ENCODE measurements around the gene OR13J1. TPM values are rescaled to one million over a fixed set of nuclear protein-coding genes. Genes with fewer than 3 reads are reported as not detected.

Gene OR13J1
- total and polyA plus RNA-seq, 4 donors, result not detected

DNA sequence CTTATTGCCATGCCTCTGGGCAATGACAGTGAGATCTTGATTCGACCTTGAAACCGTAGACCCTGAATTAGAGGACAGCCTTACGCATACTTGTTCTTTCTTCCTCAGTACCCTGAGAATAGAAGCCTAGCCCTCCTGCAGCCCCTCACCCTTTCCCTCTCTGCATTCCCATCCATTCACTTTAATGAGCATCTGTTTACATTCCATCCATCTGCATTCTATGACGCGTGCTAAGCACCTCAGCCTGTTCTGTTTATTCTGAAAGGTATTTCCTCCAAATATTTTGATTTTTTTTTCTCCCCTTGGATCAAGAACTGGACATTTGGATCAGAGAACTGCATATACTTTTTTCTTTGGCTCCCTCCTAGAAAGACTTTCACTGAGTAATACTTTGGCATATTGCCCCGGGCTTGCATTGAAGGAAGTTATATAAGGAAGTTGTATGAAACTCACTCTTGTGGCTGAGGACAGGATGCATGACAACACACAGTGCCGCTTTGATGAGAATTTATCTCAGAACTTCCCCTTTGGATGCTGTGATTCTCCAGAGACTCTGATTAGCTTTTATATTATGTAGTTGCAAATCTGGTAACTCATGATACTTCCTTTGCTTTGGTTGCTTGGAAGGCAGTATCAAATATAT lies 25.5 kb downstream of the OR13J1 start:
- Histone ChIP-seq H3K27me3 (ENCODE audit: control insufficient read depth in 1 of 2, insufficient read depth in 2 of 2, low read length in 1 of 2) (no peaks in the 10 kb centered on the region), H3K36me3 (ENCODE audit: control insufficient read depth in 1 of 2, insufficient read depth in 2 of 2, low read length in 1 of 2) (peaks cover 0 to 4% of the 10 kb centered on the region in 2 donors), H3K9me3 (ENCODE audit: control insufficient read depth, low read length) (no peaks in the 10 kb centered on the region), H3K4me1 (ENCODE audit: control insufficient read depth in 1 of 2, insufficient read depth in 2 of 2, low read length in 2 of 2) (no peaks in the 10 kb centered on the region), H3K4me3 (ENCODE audit: low read length in 2 of 2) (no peak overlapping the region), H3K27ac (ENCODE audit: low read depth in 1 of 2, low read length in 2 of 2) (no peak overlapping the region)
- DNase-seq (no peak), ATAC-seq (ENCODE audit: low FRiP score) (peak; percentile 69)
- WGBS, 2 donors, result 16 to 17% methylated on average over 7 of the region's 7 CpGs
- intact Hi-C loops (cut with DNase I), result no loop called here

DNA sequence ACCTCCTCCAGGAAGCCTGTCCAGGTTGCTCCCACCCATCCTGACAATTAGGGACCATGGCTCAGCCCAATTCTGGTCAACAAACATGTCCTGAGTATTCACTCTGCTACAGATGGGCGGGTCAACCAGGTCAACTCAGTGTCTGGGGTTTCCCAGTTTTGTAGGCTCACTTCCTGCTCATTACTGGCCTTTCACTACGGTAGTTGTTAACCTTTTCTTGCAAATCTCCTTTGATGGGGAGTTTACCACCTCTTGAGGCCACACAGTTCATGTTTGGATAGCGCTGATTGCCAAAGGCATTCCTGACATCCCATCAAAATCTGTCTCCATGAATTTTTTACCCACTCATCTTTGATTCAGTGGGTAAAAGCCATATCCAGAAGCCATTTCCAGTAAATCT lies 27.4 kb downstream of the OR13J1 start:
- WGBS, 2 donors, result 93 to 95% methylated on average over 3 of the region's 3 CpGs
- DNase-seq (no peak), ATAC-seq (ENCODE audit: low FRiP score) (no peak)
- peaks cover 0 to 4% of the 10 kb centered on the region in 2 donors for H3K36me3 ChIP-seq (ENCODE audit: control insufficient read depth in 1 of 2, insufficient read depth in 2 of 2, low read length in 1 of 2)
- no peak overlapping the region for H3K4me3 ChIP-seq (ENCODE audit: low read length in 2 of 2)
- no peaks in the 10 kb centered on the region for H3K4me1 ChIP-seq (ENCODE audit: control insufficient read depth in 1 of 2, insufficient read depth in 2 of 2, low read length in 2 of 2)
- H3K27me3 ChIP-seq (ENCODE audit: control insufficient read depth in 1 of 2, insufficient read depth in 2 of 2, low read length in 1 of 2), result no peaks in the 10 kb centered on the region
- H3K9me3 ChIP-seq (ENCODE audit: control insufficient read depth, low read length), result no peaks in the 10 kb centered on the region
- H3K27ac ChIP-seq (ENCODE audit: low read depth in 1 of 2, low read length in 2 of 2), result no peak overlapping the region
- intact Hi-C loops (cut with DNase I), result no loop called here

DNA sequence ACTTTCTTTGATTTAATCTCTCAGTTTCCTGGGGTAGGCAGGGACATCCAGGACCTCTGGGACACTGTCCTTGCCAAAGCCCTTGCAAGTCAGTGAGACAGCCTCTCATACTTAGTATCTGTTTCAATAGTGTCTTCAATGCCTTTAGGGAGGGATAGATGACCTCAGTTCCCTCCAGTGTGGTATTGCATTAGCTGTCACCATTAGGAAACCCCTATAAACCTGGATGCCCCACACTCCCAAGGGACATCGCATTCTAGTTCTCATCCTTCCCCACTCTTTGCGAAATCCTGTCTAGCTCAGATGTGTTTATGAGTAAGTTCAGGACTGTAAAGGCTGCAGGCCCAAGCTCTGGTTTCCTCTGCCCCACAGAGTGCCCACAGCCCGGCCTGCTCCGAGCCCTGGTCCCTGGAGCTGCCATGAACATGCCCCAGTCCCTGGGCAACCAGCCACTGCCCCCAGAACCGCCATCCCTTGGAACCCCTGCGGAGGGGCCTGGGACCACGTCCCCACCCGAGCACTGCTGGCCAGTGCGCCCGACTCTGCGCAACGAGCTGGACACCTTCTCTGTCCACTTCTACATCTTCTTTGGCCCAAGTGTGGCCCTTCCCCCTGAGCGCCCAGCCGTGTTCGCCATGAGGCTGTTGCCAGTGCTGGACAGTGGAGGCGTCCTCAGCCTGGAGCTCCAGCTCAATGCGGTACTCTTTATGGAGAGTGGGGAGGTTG lies 28.0 kb downstream of the OR13J1 start:
- DNase-seq (no peak), ATAC-seq (ENCODE audit: low FRiP score) (no peak)
- intact Hi-C loops (cut with DNase I), result no loop called here
- peaks cover 0 to 4% of the 10 kb centered on the region in 2 donors for H3K36me3 ChIP-seq (ENCODE audit: control insufficient read depth in 1 of 2, insufficient read depth in 2 of 2, low read length in 1 of 2)
- H3K9me3 ChIP-seq (ENCODE audit: control insufficient read depth, low read length), result no peaks in the 10 kb centered on the region
- no peaks in the 10 kb centered on the region for H3K27me3 ChIP-seq (ENCODE audit: control insufficient read depth in 1 of 2, insufficient read depth in 2 of 2, low read length in 1 of 2)
- no peaks in the 10 kb centered on the region for H3K4me1 ChIP-seq (ENCODE audit: control insufficient read depth in 1 of 2, insufficient read depth in 2 of 2, low read length in 2 of 2)
- no peak overlapping the region for H3K4me3 ChIP-seq (ENCODE audit: low read length in 2 of 2)
- 92% methylated on average over 17 of the region's 17 CpGs for WGBS, 2 donors
- no peak overlapping the region for H3K27ac ChIP-seq (ENCODE audit: low read depth in 1 of 2, low read length in 2 of 2)

DNA sequence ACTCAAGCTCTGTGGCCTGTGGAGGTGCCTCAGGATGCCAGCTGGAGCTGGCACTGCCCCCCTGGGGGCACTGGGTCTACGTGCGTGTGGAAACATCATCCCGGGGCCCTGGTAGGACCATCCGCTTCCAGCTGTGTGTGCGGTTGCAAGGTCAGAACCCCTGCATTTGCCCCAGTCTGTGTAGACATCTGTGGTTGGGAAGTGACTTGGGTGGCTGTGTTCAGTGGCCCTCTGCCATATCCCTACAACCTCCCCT lies 28.6 kb downstream of the OR13J1 start:
- intact Hi-C loops (cut with DNase I), result no loop called here
- ATAC-seq (ENCODE audit: low FRiP score) (peak; percentile 30), DNase-seq (no peak)
- 73 to 82% methylated on average over 5 of the region's 5 CpGs for WGBS, 2 donors
- no peak overlapping the region for H3K4me3 ChIP-seq (ENCODE audit: low read length in 2 of 2)
- H3K4me1 ChIP-seq (ENCODE audit: control insufficient read depth in 1 of 2, insufficient read depth in 2 of 2, low read length in 2 of 2), result no peaks in the 10 kb centered on the region
- peaks cover 0 to under 1% of the 10 kb centered on the region in 2 donors for H3K36me3 ChIP-seq (ENCODE audit: control insufficient read depth in 1 of 2, insufficient read depth in 2 of 2, low read length in 1 of 2)
- H3K27me3 ChIP-seq (ENCODE audit: control insufficient read depth in 1 of 2, insufficient read depth in 2 of 2, low read length in 1 of 2), result no peaks in the 10 kb centered on the region
- H3K27ac ChIP-seq (ENCODE audit: low read depth in 1 of 2, low read length in 2 of 2), result no peak overlapping the region
- H3K9me3 ChIP-seq (ENCODE audit: control insufficient read depth, low read length), result no peaks in the 10 kb centered on the region

DNA sequence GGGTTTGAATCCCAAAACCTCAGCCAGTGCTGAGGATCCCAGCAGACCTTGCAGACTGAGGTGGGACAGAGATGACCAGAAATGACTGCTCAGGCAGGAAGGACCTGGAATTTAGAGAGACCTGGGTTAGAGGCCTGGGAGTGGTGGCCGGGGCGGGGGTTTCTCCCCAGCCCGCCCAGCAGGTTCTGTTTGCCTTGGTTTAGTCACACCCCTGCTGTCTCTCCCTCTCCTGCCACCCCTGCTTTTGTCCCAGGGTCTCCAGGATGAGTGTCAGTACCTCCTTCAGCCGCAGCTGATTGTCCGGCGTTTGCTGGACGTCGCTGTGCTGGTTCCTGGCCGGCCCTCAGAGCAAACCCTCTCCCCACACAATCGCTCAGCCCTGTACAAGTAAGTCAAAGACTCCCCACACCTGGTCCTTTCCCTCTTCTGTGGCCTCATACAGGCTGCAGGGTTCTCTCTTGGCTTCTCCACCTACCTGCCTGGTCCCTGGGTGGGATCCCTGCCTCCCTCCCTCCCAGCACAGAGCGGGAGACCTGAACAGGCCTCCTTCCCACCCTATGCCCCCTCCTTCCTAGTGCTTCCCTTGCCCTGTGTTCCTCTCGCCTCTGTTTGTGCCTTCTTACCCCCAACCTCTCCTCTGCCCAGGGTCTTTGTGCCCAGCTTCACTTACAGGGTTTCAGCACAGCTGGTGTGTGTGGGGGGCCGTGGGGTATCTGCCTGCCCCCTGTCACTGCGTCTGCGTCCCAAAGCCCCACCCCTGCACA lies 29.1 kb downstream of the OR13J1 start:
- Histone ChIP-seq H3K27me3 (ENCODE audit: control insufficient read depth in 1 of 2, insufficient read depth in 2 of 2, low read length in 1 of 2) (no peaks in the 10 kb centered on the region), H3K4me3 (ENCODE audit: low read length in 2 of 2) (no peak overlapping the region), H3K27ac (ENCODE audit: low read depth in 1 of 2, low read length in 2 of 2) (no peak overlapping the region), H3K4me1 (ENCODE audit: control insufficient read depth in 1 of 2, insufficient read depth in 2 of 2, low read length in 2 of 2) (no peaks in the 10 kb centered on the region), H3K9me3 (ENCODE audit: control insufficient read depth, low read length) (no peaks in the 10 kb centered on the region), H3K36me3 (ENCODE audit: control insufficient read depth in 1 of 2, insufficient read depth in 2 of 2, low read length in 1 of 2) (no peaks in the 10 kb centered on the region)
- intact Hi-C loops (cut with DNase I), result no loop called here
- ATAC-seq (ENCODE audit: low FRiP score) (no peak), DNase-seq (no peak)
- WGBS, 2 donors, result 94% methylated on average over 12 to 15 of the region's 15 CpGs

DNA sequence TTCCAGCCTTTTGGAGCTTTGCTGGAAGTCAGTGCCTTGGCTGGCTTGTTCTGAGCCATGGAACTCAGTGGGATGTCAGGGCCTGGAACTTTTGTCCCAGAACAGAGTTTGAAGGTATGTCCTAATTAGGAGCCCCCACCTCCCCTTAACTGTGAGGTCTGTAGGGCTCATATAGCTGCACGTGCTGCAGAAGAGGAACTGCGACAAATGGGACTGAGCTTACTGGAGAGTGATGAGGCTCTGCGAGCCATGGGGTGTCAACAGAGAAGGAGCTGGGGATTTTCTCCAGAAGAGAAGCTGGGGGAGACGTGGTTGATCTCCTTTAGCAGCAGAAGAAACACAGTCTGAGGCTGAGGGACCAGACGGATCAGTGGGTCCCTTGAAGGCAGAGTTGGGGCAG lies 30.3 kb downstream of the OR13J1 start:
- 92 to 93% methylated on average over 5 of the region's 5 CpGs for WGBS, 2 donors
- ATAC-seq (ENCODE audit: low FRiP score), result no peak
- no peak for DNase-seq
- no peak overlapping the region for H3K27ac ChIP-seq (ENCODE audit: low read depth in 1 of 2, low read length in 2 of 2)
- H3K4me3 ChIP-seq (ENCODE audit: low read length in 2 of 2), result no peak overlapping the region
- H3K27me3 ChIP-seq (ENCODE audit: control insufficient read depth in 1 of 2, insufficient read depth in 2 of 2, low read length in 1 of 2), result no peaks in the 10 kb centered on the region
- no peaks in the 10 kb centered on the region for H3K4me1 ChIP-seq (ENCODE audit: control insufficient read depth in 1 of 2, insufficient read depth in 2 of 2, low read length in 2 of 2)
- H3K36me3 ChIP-seq (ENCODE audit: control insufficient read depth in 1 of 2, insufficient read depth in 2 of 2, low read length in 1 of 2), result no peaks in the 10 kb centered on the region
- intact Hi-C loops (cut with DNase I), result no loop called here
- H3K9me3 ChIP-seq (ENCODE audit: control insufficient read depth, low read length), result no peaks in the 10 kb centered on the region

DNA sequence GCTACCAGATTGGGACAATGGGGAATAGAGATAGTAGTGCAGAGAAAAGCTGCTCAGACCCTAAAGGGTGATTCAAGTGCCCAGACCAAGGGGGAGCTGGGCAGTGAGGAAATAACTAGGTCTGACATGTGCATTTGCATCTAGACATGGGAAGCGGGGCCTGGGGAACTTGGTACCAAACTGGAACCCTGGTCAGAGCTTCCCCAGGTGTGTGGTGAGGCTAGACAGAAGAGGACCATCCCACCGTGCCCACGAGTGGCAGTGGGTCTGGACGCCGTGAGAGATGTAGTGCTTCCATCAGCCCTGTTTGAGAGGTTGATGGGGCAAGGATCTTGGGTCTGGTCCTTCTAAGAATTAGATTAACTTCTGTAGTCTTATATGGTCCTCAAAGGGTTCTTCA lies 33.6 kb downstream of the OR13J1 start:
- 93 to 96% methylated on average over 5 of the region's 5 CpGs for WGBS, 2 donors
- Histone ChIP-seq H3K4me1 (ENCODE audit: control insufficient read depth in 1 of 2, insufficient read depth in 2 of 2, low read length in 2 of 2) (no peaks in the 10 kb centered on the region), H3K4me3 (ENCODE audit: low read length in 2 of 2) (no peak overlapping the region), H3K27me3 (ENCODE audit: control insufficient read depth in 1 of 2, insufficient read depth in 2 of 2, low read length in 1 of 2) (no peaks in the 10 kb centered on the region), H3K27ac (ENCODE audit: low read depth in 1 of 2, low read length in 2 of 2) (no peak overlapping the region), H3K9me3 (ENCODE audit: control insufficient read depth, low read length) (no peaks in the 10 kb centered on the region), H3K36me3 (ENCODE audit: control insufficient read depth in 1 of 2, insufficient read depth in 2 of 2, low read length in 1 of 2) (no peaks in the 10 kb centered on the region)
- DNase-seq (no peak), ATAC-seq (ENCODE audit: low FRiP score) (no peak)
- intact Hi-C loops (cut with DNase I), result no loop called here

DNA sequence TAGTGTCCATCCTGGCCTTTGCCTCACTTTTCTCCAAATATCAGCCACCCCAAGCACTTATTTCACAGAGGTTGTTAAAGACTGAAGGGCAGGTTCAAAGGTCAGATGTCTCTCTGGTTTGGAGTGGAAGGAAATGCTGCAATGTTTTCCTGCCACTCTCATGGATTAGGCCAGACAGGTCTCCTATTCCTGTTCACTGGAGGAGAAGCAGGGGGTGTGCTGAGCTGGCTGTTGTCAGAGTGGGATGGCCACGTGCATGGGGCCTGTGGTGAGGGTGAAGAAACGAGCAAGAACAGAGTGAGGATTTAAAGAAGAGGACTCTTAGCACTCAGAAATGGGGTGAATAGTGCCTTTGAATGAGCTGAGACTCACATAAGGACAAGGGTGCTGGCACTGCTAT lies 34.4 kb downstream of the OR13J1 start:
- no peak for DNase-seq
- ATAC-seq (ENCODE audit: low FRiP score), result no peak
- WGBS, 2 donors, result 92% methylated on average over 2 of the region's 2 CpGs
- intact Hi-C loops (cut with DNase I), result no loop called here
- no peaks in the 10 kb centered on the region for H3K27me3 ChIP-seq (ENCODE audit: control insufficient read depth in 1 of 2, insufficient read depth in 2 of 2, low read length in 1 of 2)
- no peak overlapping the region for H3K4me3 ChIP-seq (ENCODE audit: low read length in 2 of 2)
- no peaks in the 10 kb centered on the region for H3K36me3 ChIP-seq (ENCODE audit: control insufficient read depth in 1 of 2, insufficient read depth in 2 of 2, low read length in 1 of 2)
- no peaks in the 10 kb centered on the region for H3K9me3 ChIP-seq (ENCODE audit: control insufficient read depth, low read length)
- no peaks in the 10 kb centered on the region for H3K4me1 ChIP-seq (ENCODE audit: control insufficient read depth in 1 of 2, insufficient read depth in 2 of 2, low read length in 2 of 2)
- no peak overlapping the region for H3K27ac ChIP-seq (ENCODE audit: low read depth in 1 of 2, low read length in 2 of 2)

DNA sequence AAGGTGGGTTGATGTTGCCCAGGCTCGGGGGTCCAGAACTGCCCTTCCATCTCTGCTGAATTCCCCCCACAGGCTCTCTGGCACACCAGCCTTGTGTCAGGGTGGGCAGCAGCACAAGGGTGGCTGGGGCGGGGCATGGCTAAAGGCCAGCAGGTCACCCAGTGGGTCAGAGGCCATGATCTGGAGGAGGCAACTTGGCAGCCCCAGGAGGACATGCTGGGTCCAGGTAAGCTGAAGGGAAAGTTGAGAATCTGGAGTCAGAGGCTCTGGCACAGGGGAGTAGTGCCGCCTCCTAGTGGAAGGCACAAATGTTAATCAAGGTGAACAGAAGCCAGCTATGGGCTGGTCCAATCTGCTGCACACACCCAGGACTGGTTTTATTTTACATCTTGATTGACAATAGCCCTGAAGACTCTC lies 35.0 kb downstream of the OR13J1 start:
- no peaks in the 10 kb centered on the region for H3K27me3 ChIP-seq (ENCODE audit: control insufficient read depth in 1 of 2, insufficient read depth in 2 of 2, low read length in 1 of 2)
- H3K4me1 ChIP-seq (ENCODE audit: control insufficient read depth in 1 of 2, insufficient read depth in 2 of 2, low read length in 2 of 2), result no peaks in the 10 kb centered on the region
- no peak overlapping the region for H3K27ac ChIP-seq (ENCODE audit: low read depth in 1 of 2, low read length in 2 of 2)
- WGBS, 2 donors, result 90 to 91% methylated on average over 3 of the region's 3 CpGs
- DNase-seq (no peak), ATAC-seq (ENCODE audit: low FRiP score) (no peak)
- H3K36me3 ChIP-seq (ENCODE audit: control insufficient read depth in 1 of 2, insufficient read depth in 2 of 2, low read length in 1 of 2), result no peaks in the 10 kb centered on the region
- no peak overlapping the region for H3K4me3 ChIP-seq (ENCODE audit: low read length in 2 of 2)
- H3K9me3 ChIP-seq (ENCODE audit: control insufficient read depth, low read length), result no peaks in the 10 kb centered on the region
- intact Hi-C loops (cut with DNase I), result no loop called here
